B cell (primary cell): ENCODE results near the gene FMNL2. TPM values are rescaled to one million over a fixed set of nuclear protein-coding genes. Genes with fewer than 3 reads are reported as not detected.

Experiments used
- ATAC-seq: fragments of 200-7000 bp; cut with Tn5 transposase; one replicate; pipeline ENCODE4 v1.10.0; 2021; ENCODE audit warnings: low read depth, mild to moderate bottlenecking, moderate number of reproducible peaks, moderate library complexity
- CTCF ChIA-PET: fragments of 350-600 bp; sonication (Branson Sonifier 250); formaldehyde crosslinking; loops from one replicate; lab custom pipeline; 2021; ENCODE audit warnings: antibody characterized with exemption, inconsistent platforms; lab: Charles Lee
- POLR2A ChIA-PET: fragments of 350-600 bp; sonication (Branson Sonifier 250); formaldehyde crosslinking; loops from one replicate; lab custom pipeline; 2021; ENCODE audit warnings: antibody characterized with exemption; lab: Charles Lee
- DNase-seq: peaks from one replicate; pipeline ENCODE4 v3.0.0; 2013
- H2AFZ ChIP-seq: 2 replicates; pipeline ENCODE4 v1.6.1; 2012; ENCODE audit warnings: mild to moderate bottlenecking, low read depth, low read length; ENCODE audit not compliant: insufficient read depth, poor library complexity, severe bottlenecking
- H3K27ac ChIP-seq, 2 donors: 1 replicate in 1 of 2; 2 replicates in 1 of 2; pipeline ENCODE4 v1.5.1; 2012 to 2013; ENCODE audit warnings: low read length in 2 of 2, mild to moderate bottlenecking in 2 of 2, moderate library complexity in 1 of 2
- H3K27me3 ChIP-seq, 4 experiments: fragments of 200-600 bp in 1 of 4; sonication (generic) in 1 of 4; replicated peaks in 1 of 4; 1 replicate in 2 of 4; 2 replicates in 2 of 4; pipeline versions ENCODE4 v1.6.1 to v1.7.0; 2013 to 2016; ENCODE audit warnings: low read length in 3 of 4, mild to moderate bottlenecking in 2 of 4, mixed read lengths in 1 of 4, moderate library complexity in 1 of 4; ENCODE audit not compliant: insufficient read depth in 4 of 4, control insufficient read depth in 3 of 4; ENCODE audit errors: control extremely low read depth in 1 of 4
- H3K36me3 ChIP-seq, 2 experiments: replicated peaks in 1 of 2; 1 replicate in 1 of 2; 2 replicates in 1 of 2; pipeline versions ENCODE4 v1.6.1 to v1.7.1; 2013; ENCODE audit warnings: low read length in 1 of 2; ENCODE audit not compliant: insufficient read depth in 2 of 2, control insufficient read depth in 1 of 2; ENCODE audit errors: control extremely low read depth in 1 of 2, extremely low read depth in 1 of 2
- H3K4me1 ChIP-seq, 2 donors: fragments of 200-600 bp in 1 of 2; sonication (generic) in 1 of 2; 1 replicate in 1 of 2; 2 replicates in 1 of 2; pipeline versions ENCODE4 v1.5.1 to v1.6.1; 2013 to 2017; ENCODE audit warnings: low read length in 2 of 2; ENCODE audit not compliant: control insufficient read depth in 2 of 2, insufficient read depth in 2 of 2
- H3K4me2 ChIP-seq: replicated peaks from 2 replicates; pipeline ENCODE3; 2012; ENCODE audit warnings: mild to moderate bottlenecking, low read depth, low read length; ENCODE audit not compliant: poor library complexity, severe bottlenecking
- H3K4me3 ChIP-seq, 5 experiments: fragments of 200-600 bp in 1 of 5; sonication (generic) in 1 of 5; 1 replicate in 3 of 5; 2 replicates in 2 of 5; pipeline versions ENCODE4 v1.5.1 to v1.7.0; 2011 to 2016; ENCODE audit warnings: low read length in 4 of 5, mild to moderate bottlenecking in 4 of 5, low read depth in 2 of 5, control low read depth in 1 of 5, moderate library complexity in 1 of 5; ENCODE audit not compliant: insufficient read depth in 1 of 5; ENCODE audit errors: control extremely low read depth in 1 of 5, extremely low read depth in 1 of 5
- H3K79me2 ChIP-seq: fragments of 200-600 bp; sonication (generic); one replicate; pipeline ENCODE4 v1.6.0; 2016; ENCODE audit warnings: low read length; ENCODE audit not compliant: control insufficient read depth, insufficient read depth
- H3K9ac ChIP-seq: fragments of 200-600 bp; sonication (generic); 2 replicates; pipeline ENCODE4 v1.6.1; 2017; ENCODE audit warnings: mild to moderate bottlenecking, low read length, moderate library complexity
- H3K9me3 ChIP-seq, 3 donors: one replicate each; pipeline versions ENCODE4 v1.6.1 to v1.7.1; 2013; ENCODE audit warnings: low read length in 2 of 3; ENCODE audit not compliant: control insufficient read depth in 2 of 3, insufficient read depth in 1 of 3; ENCODE audit errors: control extremely low read depth in 1 of 3
- H4K20me1 ChIP-seq: 2 replicates; pipeline ENCODE4 v1.6.0; 2012; ENCODE audit warnings: mild to moderate bottlenecking, low read length; ENCODE audit not compliant: insufficient read depth, control insufficient read depth, poor library complexity, severe bottlenecking
- H3K27ac Mint-ChIP-seq: one replicate; pipeline ENCODE4 v1.8.0; 2021; ENCODE audit warnings: mixed read lengths
- H3K27me3 Mint-ChIP-seq: one replicate; pipeline ENCODE4 v1.8.0; 2021; ENCODE audit warnings: mixed read lengths
- H3K4me1 Mint-ChIP-seq: one replicate; pipeline ENCODE4 v1.8.0; 2021; ENCODE audit warnings: mixed read lengths
- H3K4me3 Mint-ChIP-seq: one replicate; pipeline ENCODE4 v1.8.0; 2021; ENCODE audit warnings: mixed read lengths
- H3K9me3 Mint-ChIP-seq: one replicate; pipeline ENCODE4 v1.8.0; 2022; ENCODE audit warnings: mixed read lengths; ENCODE audit not compliant: insufficient read depth
- EZH2 ChIP-seq: IDR thresholded peaks from 2 replicates; pipeline ENCODE4 v1.6.1; 2012; ENCODE audit warnings: borderline replicate concordance, low read depth, mild to moderate bottlenecking, moderate library complexity, low read length; ENCODE audit not compliant: insufficient read depth, poor library complexity, severe bottlenecking
- WGBS: methylation state at CpG from one replicate; pipeline ENCODE4 v1.1.5; 2013; ENCODE audit warnings: missing lambda C conversion rate; ENCODE audit not compliant: insufficient coverage; 5-methylcytosine and 5-hydroxymethylcytosine counted together
- intact Hi-C: fragments of 100-400 bp; cut with micrococcal nuclease; formaldehyde crosslinking; loops from one replicate; pipeline ENCODE4 v1.10.0; 2022
- polyA plus RNA-seq: library from polyadenylated mRNA; depleted of rRNA; stranded (reverse); fragments of >200 nt; gene quantifications from 2 replicates; pipeline ENCODE4 v1.2.3, GENCODE V29; 2012
- total RNA-seq, 2 donors: library from RNA; stranded (reverse); fragments of 120-200 nt in 1 of 2; gene quantifications; 1 replicate in 1 of 2; 2 replicates in 1 of 2; pipeline versions ENCODE4 v1.2.3 to v1.2.4, GENCODE V29; 2013 to 2022
- TF ChIP-seq, protein P1 (sequence below): fragments of 200-600 bp; IDR thresholded peaks from one replicate; pipeline ENCODE4 v1.8.0; 2022; ENCODE audit warnings: antibody characterized with exemption, mild to moderate bottlenecking

FMNL2 gene
- total and polyA plus RNA-seq, 2 donors (not counting 1 experiment from before 2014, with no cell fraction given): 0.73 to 8.8 TPM

DNA sequence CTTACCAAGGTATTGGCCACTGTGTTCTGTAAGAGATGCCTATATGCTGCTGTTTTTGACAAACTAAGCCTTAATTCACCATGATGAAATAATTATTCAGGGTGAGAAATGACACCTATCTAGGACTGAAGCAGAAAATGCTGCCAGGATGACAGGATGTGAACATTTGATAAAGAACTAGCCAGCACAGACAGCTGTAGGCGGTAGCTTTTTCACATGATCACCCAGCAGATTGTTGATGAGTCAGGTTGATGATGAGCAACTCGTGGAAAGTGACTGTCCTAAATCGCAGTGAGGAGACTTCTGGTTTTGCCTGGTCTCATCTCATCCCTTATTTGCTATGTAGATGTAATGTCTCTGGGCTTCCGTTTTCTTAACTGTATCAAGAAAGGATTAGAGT lies 238.2 kb downstream of the FMNL2 start:
- Mint-ChIP-seq H3K9me3 (no peaks in the 10 kb centered on the region), H3K4me1 (peaks cover 4% of the 10 kb centered on the region), H3K27ac (no peak overlapping the region), H3K27me3 (no peaks in the 10 kb centered on the region), H3K4me3 (no peak overlapping the region)
- ChIA-PET CTCF (no interaction called here), POLR2A (no interaction called here)
- no peak overlapping the region for H3K27ac ChIP-seq
- no peak overlapping the region for H3K9ac ChIP-seq
- TF ChIP-seq, protein P1, sequence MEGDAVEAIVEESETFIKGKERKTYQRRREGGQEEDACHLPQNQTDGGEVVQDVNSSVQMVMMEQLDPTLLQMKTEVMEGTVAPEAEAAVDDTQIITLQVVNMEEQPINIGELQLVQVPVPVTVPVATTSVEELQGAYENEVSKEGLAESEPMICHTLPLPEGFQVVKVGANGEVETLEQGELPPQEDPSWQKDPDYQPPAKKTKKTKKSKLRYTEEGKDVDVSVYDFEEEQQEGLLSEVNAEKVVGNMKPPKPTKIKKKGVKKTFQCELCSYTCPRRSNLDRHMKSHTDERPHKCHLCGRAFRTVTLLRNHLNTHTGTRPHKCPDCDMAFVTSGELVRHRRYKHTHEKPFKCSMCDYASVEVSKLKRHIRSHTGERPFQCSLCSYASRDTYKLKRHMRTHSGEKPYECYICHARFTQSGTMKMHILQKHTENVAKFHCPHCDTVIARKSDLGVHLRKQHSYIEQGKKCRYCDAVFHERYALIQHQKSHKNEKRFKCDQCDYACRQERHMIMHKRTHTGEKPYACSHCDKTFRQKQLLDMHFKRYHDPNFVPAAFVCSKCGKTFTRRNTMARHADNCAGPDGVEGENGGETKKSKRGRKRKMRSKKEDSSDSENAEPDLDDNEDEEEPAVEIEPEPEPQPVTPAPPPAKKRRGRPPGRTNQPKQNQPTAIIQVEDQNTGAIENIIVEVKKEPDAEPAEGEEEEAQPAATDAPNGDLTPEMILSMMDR: no peak
- H3K79me2 ChIP-seq: no peaks in the 10 kb centered on the region
- 43% methylated on average over 1 of the region's 4 CpGs for WGBS
- DNase-seq (no peak), ATAC-seq (peak; percentile 39)
- no peaks in the 10 kb centered on the region for H4K20me1 ChIP-seq
- no peaks in the 10 kb centered on the region for H3K27me3 ChIP-seq
- H3K9me3 ChIP-seq: no peaks in the 10 kb centered on the region
- intact Hi-C loops: no loop called here
- H3K4me2 ChIP-seq: no peak overlapping the region
- H3K4me1 ChIP-seq: no peaks in the 10 kb centered on the region
- H2AFZ ChIP-seq: no peak overlapping the region
- no peaks in the 10 kb centered on the region for H3K36me3 ChIP-seq
- H3K4me3 ChIP-seq: no peak overlapping the region

DNA sequence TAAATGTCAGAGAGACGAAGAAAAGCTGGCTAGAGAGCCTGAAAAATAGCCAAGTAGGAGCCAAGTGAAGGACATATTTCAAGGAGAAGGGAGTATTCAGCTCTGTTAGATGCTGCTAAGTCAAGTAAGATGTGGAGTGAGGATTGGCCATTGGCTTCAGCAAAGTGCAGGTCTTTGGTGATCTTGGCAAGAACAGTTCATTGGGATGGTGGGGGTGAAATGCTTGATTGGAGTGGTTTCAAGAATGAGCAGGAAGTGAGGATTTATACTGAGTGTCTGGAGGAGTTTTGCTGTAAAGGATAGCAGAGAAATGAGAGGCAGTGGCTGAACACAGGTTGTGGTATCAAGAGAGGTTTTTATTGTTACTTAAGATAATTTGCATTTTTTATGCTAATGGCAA lies 242.6 kb downstream of the FMNL2 start:
- H3K4me3 Mint-ChIP-seq: no peak overlapping the region
- intact Hi-C loops: no loop called here
- ChIA-PET POLR2A (no interaction called here), CTCF (no interaction called here)
- no peak for TF ChIP-seq EZH2
- TF ChIP-seq, protein P1: no peak
- H3K9me3 Mint-ChIP-seq: no peaks in the 10 kb centered on the region
- DNase-seq (no peak), ATAC-seq (no peak)
- H3K27me3 Mint-ChIP-seq: no peaks in the 10 kb centered on the region
- WGBS: 85% methylated on average over 1 of the region's 1 CpG
- no peaks in the 10 kb centered on the region for H3K36me3 ChIP-seq
- no peaks in the 10 kb centered on the region for H3K4me1 ChIP-seq
- H3K9ac ChIP-seq: no peak overlapping the region
- H3K27ac Mint-ChIP-seq: no peak overlapping the region
- no peaks in the 10 kb centered on the region for H4K20me1 ChIP-seq
- H3K4me2 ChIP-seq: no peak overlapping the region
- no peak overlapping the region for H3K4me3 ChIP-seq
- no peaks in the 10 kb centered on the region for H3K9me3 ChIP-seq
- no peaks in the 10 kb centered on the region for H3K27me3 ChIP-seq
- no peak overlapping the region for H3K27ac ChIP-seq
- H3K4me1 Mint-ChIP-seq: peaks cover 4% of the 10 kb centered on the region
- no peak overlapping the region for H2AFZ ChIP-seq
- no peaks in the 10 kb centered on the region for H3K79me2 ChIP-seq
